Lung (tissue), 12 donors: ENCODE data around the gene ERGIC1. TPM values are rescaled to one million over a fixed set of nuclear protein-coding genes. Genes with fewer than 3 reads are reported as not detected.

Source experiments
- ATAC-seq: fragments of 200-7000 bp; cut with Tn5 transposase; one replicate; pipeline ENCODE4 v1.9.1; 2020; ENCODE audit warnings: moderate number of reproducible peaks; ENCODE audit not compliant: insufficient read depth, low FRiP score
- DNase-seq, 3 donors: peaks; one replicate each; pipeline ENCODE4 v3.0.0-alpha.2; 2013 to 2017
- H3K27ac ChIP-seq, 2 donors: one replicate each; pipeline ENCODE4 v1.5.1; 2013; ENCODE audit warnings: mild to moderate bottlenecking in 2 of 2, moderate library complexity in 2 of 2, control low read depth in 1 of 2, inconsistent platforms in 1 of 2, low read depth in 1 of 2, low read length in 1 of 2
- H3K27me3 ChIP-seq, 3 donors: one replicate each; pipeline ENCODE4 v1.5.1; 2013; ENCODE audit warnings: low read length in 2 of 3; ENCODE audit not compliant: control insufficient read depth in 3 of 3, insufficient read depth in 3 of 3
- H3K36me3 ChIP-seq, 4 donors: one replicate each; pipeline ENCODE4 v1.5.1; 2013; ENCODE audit warnings: low read length in 4 of 4, mild to moderate bottlenecking in 1 of 4, moderate library complexity in 1 of 4; ENCODE audit not compliant: control insufficient read depth in 4 of 4, insufficient read depth in 4 of 4
- H3K4me1 ChIP-seq, 5 donors: one replicate each; pipeline ENCODE4 v1.5.1; 2013; ENCODE audit warnings: low read length in 5 of 5, mild to moderate bottlenecking in 2 of 5, moderate library complexity in 1 of 5; ENCODE audit not compliant: control insufficient read depth in 5 of 5, insufficient read depth in 5 of 5
- H3K4me3 ChIP-seq: one replicate; pipeline ENCODE4 v1.5.1; 2013; ENCODE audit warnings: mild to moderate bottlenecking, control low read depth, moderate library complexity
- H3K9ac ChIP-seq, 2 donors: one replicate each; pipeline ENCODE4 v1.5.1; 2013; ENCODE audit warnings: low read length in 2 of 2, control low read depth in 1 of 2; ENCODE audit not compliant: insufficient read depth in 1 of 2
- H3K9me3 ChIP-seq, 4 donors: one replicate each; pipeline ENCODE4 v1.5.1; 2013; ENCODE audit warnings: low read length in 3 of 4, mild to moderate bottlenecking in 1 of 4, moderate library complexity in 1 of 4; ENCODE audit not compliant: control insufficient read depth in 4 of 4, insufficient read depth in 3 of 4
- WGBS, 2 donors: extraction: QIAGEN DNeasy Blood & Tissue Kit; methylation state at CpG; one replicate each; pipeline ENCODE4 v1.1.7; 2013; 5-methylcytosine and 5-hydroxymethylcytosine counted together
- polyA plus RNA-seq, 2 donors: library from polyadenylated mRNA; stranded (reverse); fragments of 200-250 nt; gene quantifications; one replicate each; pipeline ENCODE4 v1.2.1, GENCODE V29; 2013
- total RNA-seq, 2 donors: library from RNA; depleted of rRNA in 1 of 2; stranded (reverse); fragments of >200 nt in 1 of 2; gene quantifications; one replicate each; pipeline ENCODE4 v1.2.1, GENCODE V29; 2014 to 2021
- TF ChIP-seq, protein P1 (sequence below): IDR thresholded peaks from 2 replicates; pipeline ENCODE4 v1.5.1; 2012; ENCODE audit warnings: mild to moderate bottlenecking; ENCODE audit errors: control extremely low read depth, extremely low read depth
- donor health status: control.
- donor health status: control.
- donor health status: Bipolar disorder and iron deficiency.
- donor health status: healthy.
- donor health status: DM: yes; HTN: yes; CAD: no.

The ERGIC1 gene
- total and polyA plus RNA-seq, 4 donors: 62.2 to 215 (median 163) TPM

DNA sequence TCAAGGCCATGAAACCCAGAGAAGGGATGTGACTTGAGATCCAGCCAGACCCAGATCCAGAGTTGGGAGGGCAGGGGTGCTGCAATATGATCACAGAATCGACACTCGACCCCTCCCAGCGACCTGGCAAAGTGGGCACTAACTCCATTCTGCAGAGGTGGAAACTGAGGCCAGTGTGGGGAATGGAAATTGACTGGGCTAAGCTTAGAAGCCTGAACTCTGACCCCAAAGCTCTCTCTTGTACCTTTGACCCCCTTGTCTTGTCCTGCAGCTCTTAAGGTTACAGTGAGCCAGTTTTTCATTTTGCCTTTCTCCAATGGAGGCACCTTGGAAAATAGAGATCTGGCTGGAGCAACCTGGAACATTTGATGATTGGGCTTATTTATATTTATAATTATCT is 14.5 kb upstream of the ERGIC1 start:
- no peak overlapping the region for H3K9ac ChIP-seq
- peak overlapping the region in 1 of 2 donors; percentile 45 for H3K27ac ChIP-seq
- H3K4me1 ChIP-seq: peaks cover 0 to 14% (median 3%) of the 10 kb centered on the region in 5 donors
- no peak overlapping the region for H3K4me3 ChIP-seq
- H3K27me3 ChIP-seq: no peaks in the 10 kb centered on the region
- WGBS, 2 donors: 83 to 94% methylated on average over 3 of the region's 3 CpGs
- TF ChIP-seq, protein P1, sequence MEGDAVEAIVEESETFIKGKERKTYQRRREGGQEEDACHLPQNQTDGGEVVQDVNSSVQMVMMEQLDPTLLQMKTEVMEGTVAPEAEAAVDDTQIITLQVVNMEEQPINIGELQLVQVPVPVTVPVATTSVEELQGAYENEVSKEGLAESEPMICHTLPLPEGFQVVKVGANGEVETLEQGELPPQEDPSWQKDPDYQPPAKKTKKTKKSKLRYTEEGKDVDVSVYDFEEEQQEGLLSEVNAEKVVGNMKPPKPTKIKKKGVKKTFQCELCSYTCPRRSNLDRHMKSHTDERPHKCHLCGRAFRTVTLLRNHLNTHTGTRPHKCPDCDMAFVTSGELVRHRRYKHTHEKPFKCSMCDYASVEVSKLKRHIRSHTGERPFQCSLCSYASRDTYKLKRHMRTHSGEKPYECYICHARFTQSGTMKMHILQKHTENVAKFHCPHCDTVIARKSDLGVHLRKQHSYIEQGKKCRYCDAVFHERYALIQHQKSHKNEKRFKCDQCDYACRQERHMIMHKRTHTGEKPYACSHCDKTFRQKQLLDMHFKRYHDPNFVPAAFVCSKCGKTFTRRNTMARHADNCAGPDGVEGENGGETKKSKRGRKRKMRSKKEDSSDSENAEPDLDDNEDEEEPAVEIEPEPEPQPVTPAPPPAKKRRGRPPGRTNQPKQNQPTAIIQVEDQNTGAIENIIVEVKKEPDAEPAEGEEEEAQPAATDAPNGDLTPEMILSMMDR: no peak
- DNase-seq (no peak), ATAC-seq (no peak)
- peaks cover 0 to 2% (median 0%) of the 10 kb centered on the region in 4 donors for H3K9me3 ChIP-seq
- no peaks in the 10 kb centered on the region for H3K36me3 ChIP-seq

GRCh38 chr5:172820046-172820767 is 13.8 kb upstream of the ERGIC1 start:
- H3K27me3 ChIP-seq: no peaks in the 10 kb centered on the region
- H3K36me3 ChIP-seq: no peaks in the 10 kb centered on the region
- peaks cover 0 to 14% (median 3%) of the 10 kb centered on the region in 5 donors for H3K4me1 ChIP-seq
- 44 to 74% methylated on average over 16 of the region's 16 CpGs for WGBS, 2 donors
- H3K9ac ChIP-seq: no peak overlapping the region
- DNase-seq: peak in 2 of 3 donors; percentile 29 to 60
- peak overlapping the region in 1 of 2 donors; percentile 52 for H3K27ac ChIP-seq
- peaks cover 0 to 2% (median 0%) of the 10 kb centered on the region in 4 donors for H3K9me3 ChIP-seq
- TF ChIP-seq, protein P1: no peak
- H3K4me3 ChIP-seq: no peak overlapping the region
- peak; percentile 24 for ATAC-seq

DNA sequence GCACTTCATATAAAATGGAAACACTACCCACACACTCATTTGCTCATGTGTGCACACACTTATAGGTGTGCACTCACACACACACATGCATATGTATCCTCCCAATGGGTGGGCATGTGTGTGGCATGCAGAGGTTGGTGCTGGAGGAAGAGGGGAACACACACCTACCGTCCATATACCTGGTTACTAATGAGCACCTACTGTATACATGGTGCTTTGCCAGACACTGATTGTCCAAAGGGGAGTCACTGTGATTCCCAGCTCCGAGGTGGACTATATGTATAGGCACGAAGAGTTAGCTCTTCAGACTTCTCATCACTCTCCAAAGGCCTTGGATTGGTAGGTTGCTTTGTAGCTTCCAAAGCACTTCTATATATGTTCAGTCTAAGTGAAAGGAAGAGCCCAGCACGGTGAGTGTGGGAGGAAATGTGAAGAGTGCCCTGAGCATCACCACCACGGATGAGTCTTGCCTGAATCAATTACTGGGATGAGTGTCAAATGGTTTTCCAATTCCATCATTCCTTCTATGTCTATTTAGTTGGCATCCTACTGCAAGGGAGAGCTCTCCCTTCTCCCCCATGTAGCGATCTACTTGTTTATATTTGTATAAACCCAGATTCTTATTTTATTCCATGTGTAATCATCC is 12.6 kb upstream of the ERGIC1 start:
- TF ChIP-seq, protein P1: no peak
- 79 to 86% methylated on average over 6 of the region's 6 CpGs for WGBS, 2 donors
- peaks cover 0 to 14% (median 3%) of the 10 kb centered on the region in 5 donors for H3K4me1 ChIP-seq
- no peaks in the 10 kb centered on the region for H3K27me3 ChIP-seq
- ATAC-seq: no peak
- no peak overlapping the region for H3K9ac ChIP-seq
- no peak for DNase-seq
- peaks cover 0 to 4% (median 2%) of the 10 kb centered on the region in 4 donors for H3K9me3 ChIP-seq
- no peaks in the 10 kb centered on the region for H3K36me3 ChIP-seq
- no peak overlapping the region for H3K4me3 ChIP-seq
- no peak overlapping the region for H3K27ac ChIP-seq
